CD4-positive, alpha-beta T cell treated with Interleukin-4 for 1 hour (primary cell): ENCODE data around the gene GPD1L.
"Not testable (repeated sequence)": the region's sequence is repeated elsewhere in the genome, so short reads cannot be mapped to it uniquely, and the experiment has no call there.

Source experiments
- DNase-seq, 2 donors: peaks; one replicate each; pipeline ENCODE4 v3.0.0-alpha.2; 2020 to 2022

The GPD1L gene

GRCh38 chr3:32106929-32107362, 526 bp downstream of the GPD1L start:
- DNase-seq: no peak

- DNase-seq: not testable (repeated sequence)
Measured at GRCh38 chr3:32108224-32108623, 1.8 kb downstream of the GPD1L start.

GRCh38 chr3:32109256-32109655, 2.8 kb downstream of the GPD1L start:
- DNase-seq: no peak

- DNase-seq: no peak
Measured at GRCh38 chr3:32110233-32110760, 3.9 kb downstream of the GPD1L start.

GRCh38 chr3:32111560-32111959, 5.1 kb downstream of the GPD1L start:
- DNase-seq: no peak

- no peak for DNase-seq
Measured at GRCh38 chr3:32113566-32113965, 7.1 kb downstream of the GPD1L start.

GRCh38 chr3:32113981-32114545, 7.6 kb downstream of the GPD1L start:
- DNase-seq: no peak

GRCh38 chr3:32114546-32115386, 8.3 kb downstream of the GPD1L start:
- DNase-seq: peak; percentile 71 to 82

- no peak for DNase-seq
Measured at GRCh38 chr3:32117320-32117719, 10.9 kb downstream of the GPD1L start.

- no peak for DNase-seq
Measured at GRCh38 chr3:32118215-32118614, 11.8 kb downstream of the GPD1L start.

- DNase-seq: no peak
Measured at GRCh38 chr3:32120471-32120870, 14.1 kb downstream of the GPD1L start.

- DNase-seq: no peak
Measured at GRCh38 chr3:32121137-32121536, 14.7 kb downstream of the GPD1L start.

GRCh38 chr3:32123620-32124019, 17.2 kb downstream of the GPD1L start:
- no peak for DNase-seq

- no peak for DNase-seq
Measured at GRCh38 chr3:32125012-32125411, 18.6 kb downstream of the GPD1L start.

GRCh38 chr3:32126305-32127015, 20.0 kb downstream of the GPD1L start:
- no peak for DNase-seq

GRCh38 chr3:32127219-32127826, 20.9 kb downstream of the GPD1L start:
- DNase-seq: no peak

GRCh38 chr3:32128936-32129335, 22.5 kb downstream of the GPD1L start:
- DNase-seq: no peak

- no peak for DNase-seq
Measured at GRCh38 chr3:32129832-32130231, 23.4 kb downstream of the GPD1L start.

GRCh38 chr3:32132121-32132520, 25.7 kb downstream of the GPD1L start:
- no peak for DNase-seq

- DNase-seq: no peak
Measured at GRCh38 chr3:32132706-32133105, 26.3 kb downstream of the GPD1L start.

GRCh38 chr3:32136703-32137102, 30.3 kb downstream of the GPD1L start:
- no peak for DNase-seq

GRCh38 chr3:32137870-32138269, 31.4 kb downstream of the GPD1L start:
- no peak for DNase-seq

- no peak for DNase-seq
Measured at GRCh38 chr3:32138545-32139104, 32.2 kb downstream of the GPD1L start.
